ENCODE measurements around the gene MVD. TPM values are rescaled to one million over a fixed set of nuclear protein-coding genes. Genes with fewer than 3 reads are reported as not detected.

The MVD gene
- total and polyA plus RNA-seq, 2 of the 13 experiments (the other 11 are each of a cell fraction or from before 2014, with no cell fraction given): 28.1 to 187 TPM

DNA sequence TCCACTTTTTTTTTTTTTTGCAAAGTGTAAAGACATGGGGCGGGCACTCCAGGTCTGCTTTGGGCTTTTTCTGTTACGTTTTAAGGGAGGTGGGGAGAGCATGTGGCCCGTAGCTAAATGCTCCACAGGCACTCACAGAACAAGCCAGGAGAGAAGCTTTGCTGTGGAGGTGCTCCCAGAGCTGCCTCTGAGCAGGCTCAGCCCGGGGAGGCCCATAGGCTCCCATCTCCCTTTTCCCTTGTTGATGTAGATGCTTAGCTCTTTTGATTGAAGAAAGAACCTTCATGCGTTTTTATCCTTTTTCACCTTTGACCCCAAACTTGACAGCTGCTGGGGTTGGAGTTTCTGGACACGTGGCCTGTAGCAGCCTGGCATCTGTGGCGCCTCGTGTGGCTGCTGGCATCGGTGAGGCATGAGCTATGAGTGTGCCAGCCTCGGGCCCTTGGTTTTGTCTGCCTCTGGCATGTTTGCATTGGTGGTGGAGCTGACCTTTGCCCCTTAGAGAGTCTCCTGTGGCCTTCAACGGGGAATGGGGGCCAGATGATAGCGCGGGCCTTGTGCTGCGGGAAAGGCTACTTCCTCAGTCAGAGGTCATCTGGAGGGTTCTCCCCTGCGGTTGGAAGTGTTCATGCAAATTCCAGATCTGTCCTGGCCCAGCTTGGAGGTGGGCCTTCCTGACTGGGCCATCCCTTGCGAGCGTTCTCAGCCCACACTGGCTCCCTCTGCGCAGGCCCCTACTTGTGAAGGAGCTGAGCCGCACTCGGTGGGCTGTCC, 44.5 kb downstream of the MVD start (continued):
- TF ChIP-seq EP300 (IDR thresholded peaks at IDR 0.05; ENCODE audit: low read depth in 2 of 2, low read length in 2 of 2) (peak in 1 of 2 experiments; percentile 53; a peak in 1 of 4 replicates), EP300 (CRISPR knock-in tag; IDR thresholded peaks at IDR 0.05; ENCODE audit: borderline replicate concordance) (peak; percentile 20; the same call in 1 of the 2 replicates), CAMTA2 (CRISPR knock-in tag; IDR thresholded peaks at IDR 0.05; ENCODE audit: borderline replicate concordance) (0 out of 2 replicates have a peak, but pooled peaks have one; percentile 51), PHF5A (CRISPR knock-in tag; IDR thresholded peaks at IDR 0.05; ENCODE audit: low read depth, unreplicated experiment) (no peak), CBX5 (CRISPR knock-in tag; IDR thresholded peaks at IDR 0.05; ENCODE audit: borderline replicate concordance) (no peak), MXI1 (IDR thresholded peaks at IDR 0.05; ENCODE audit: borderline replicate concordance, low read depth, low read length) (peak; percentile 86; the same call in 1 of the 3 replicates), KMT2A (CRISPR knock-in tag; IDR thresholded peaks at IDR 0.05) (0 out of 2 replicates have a peak, but pooled peaks have one; percentile 33), ZNF577 (CRISPR knock-in tag; IDR thresholded peaks at IDR 0.05; ENCODE audit: borderline replicate concordance, low read depth) (no peak), TOPORS (CRISPR knock-in tag; IDR thresholded peaks at IDR 0.05) (peak; percentile 81; the same call in 1 of the 2 replicates), ZBED4 (CRISPR knock-in tag; IDR thresholded peaks at IDR 0.05; ENCODE audit: borderline replicate concordance) (peak; percentile 53; the same call in 1 of the 2 replicates)
- TF ChIP-seq, protein P1, sequence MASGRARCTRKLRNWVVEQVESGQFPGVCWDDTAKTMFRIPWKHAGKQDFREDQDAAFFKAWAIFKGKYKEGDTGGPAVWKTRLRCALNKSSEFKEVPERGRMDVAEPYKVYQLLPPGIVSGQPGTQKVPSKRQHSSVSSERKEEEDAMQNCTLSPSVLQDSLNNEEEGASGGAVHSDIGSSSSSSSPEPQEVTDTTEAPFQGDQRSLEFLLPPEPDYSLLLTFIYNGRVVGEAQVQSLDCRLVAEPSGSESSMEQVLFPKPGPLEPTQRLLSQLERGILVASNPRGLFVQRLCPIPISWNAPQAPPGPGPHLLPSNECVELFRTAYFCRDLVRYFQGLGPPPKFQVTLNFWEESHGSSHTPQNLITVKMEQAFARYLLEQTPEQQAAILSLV (CRISPR knock-in tag; IDR thresholded peaks at IDR 0.05; ENCODE audit: borderline replicate concordance): 0 out of 2 replicates have a peak, but pooled peaks have one; percentile 57
- TF ChIP-seq, protein P2, sequence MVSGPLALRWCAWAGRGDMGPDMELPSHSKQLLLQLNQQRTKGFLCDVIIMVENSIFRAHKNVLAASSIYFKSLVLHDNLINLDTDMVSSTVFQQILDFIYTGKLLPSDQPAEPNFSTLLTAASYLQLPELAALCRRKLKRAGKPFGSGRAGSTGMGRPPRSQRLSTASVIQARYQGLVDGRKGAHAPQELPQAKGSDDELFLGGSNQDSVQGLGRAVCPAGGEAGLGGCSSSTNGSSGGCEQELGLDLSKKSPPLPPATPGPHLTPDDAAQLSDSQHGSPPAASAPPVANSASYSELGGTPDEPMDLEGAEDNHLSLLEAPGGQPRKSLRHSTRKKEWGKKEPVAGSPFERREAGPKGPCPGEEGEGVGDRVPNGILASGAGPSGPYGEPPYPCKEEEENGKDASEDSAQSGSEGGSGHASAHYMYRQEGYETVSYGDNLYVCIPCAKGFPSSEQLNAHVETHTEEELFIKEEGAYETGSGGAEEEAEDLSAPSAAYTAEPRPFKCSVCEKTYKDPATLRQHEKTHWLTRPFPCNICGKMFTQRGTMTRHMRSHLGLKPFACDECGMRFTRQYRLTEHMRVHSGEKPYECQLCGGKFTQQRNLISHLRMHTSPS (CRISPR knock-in tag; IDR thresholded peaks at IDR 0.05; ENCODE audit: low read depth): peak; percentile 100
- TF ChIP-seq, protein P3, sequence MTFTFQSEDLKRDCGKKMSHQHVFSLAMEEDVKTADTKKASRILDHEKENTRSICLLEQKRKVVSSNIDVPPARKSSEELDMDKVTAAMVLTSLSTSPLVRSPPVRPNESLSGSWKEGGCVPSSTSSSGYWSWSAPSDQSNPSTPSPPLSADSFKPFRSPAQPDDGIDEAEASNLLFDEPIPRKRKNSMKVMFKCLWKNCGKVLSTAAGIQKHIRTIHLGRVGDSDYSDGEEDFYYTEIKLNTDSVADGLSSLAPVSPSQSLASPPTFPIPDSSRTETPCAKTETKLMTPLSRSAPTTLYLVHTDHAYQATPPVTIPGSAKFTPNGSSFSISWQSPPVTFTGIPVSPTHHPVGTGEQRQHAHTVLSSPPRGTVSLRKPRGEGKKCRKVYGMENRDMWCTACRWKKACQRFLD (CRISPR knock-in tag; IDR thresholded peaks at IDR 0.05; ENCODE audit: borderline replicate concordance): 0 out of 2 replicates have a peak, but pooled peaks have one; percentile 50
- TF ChIP-seq, protein P4, sequence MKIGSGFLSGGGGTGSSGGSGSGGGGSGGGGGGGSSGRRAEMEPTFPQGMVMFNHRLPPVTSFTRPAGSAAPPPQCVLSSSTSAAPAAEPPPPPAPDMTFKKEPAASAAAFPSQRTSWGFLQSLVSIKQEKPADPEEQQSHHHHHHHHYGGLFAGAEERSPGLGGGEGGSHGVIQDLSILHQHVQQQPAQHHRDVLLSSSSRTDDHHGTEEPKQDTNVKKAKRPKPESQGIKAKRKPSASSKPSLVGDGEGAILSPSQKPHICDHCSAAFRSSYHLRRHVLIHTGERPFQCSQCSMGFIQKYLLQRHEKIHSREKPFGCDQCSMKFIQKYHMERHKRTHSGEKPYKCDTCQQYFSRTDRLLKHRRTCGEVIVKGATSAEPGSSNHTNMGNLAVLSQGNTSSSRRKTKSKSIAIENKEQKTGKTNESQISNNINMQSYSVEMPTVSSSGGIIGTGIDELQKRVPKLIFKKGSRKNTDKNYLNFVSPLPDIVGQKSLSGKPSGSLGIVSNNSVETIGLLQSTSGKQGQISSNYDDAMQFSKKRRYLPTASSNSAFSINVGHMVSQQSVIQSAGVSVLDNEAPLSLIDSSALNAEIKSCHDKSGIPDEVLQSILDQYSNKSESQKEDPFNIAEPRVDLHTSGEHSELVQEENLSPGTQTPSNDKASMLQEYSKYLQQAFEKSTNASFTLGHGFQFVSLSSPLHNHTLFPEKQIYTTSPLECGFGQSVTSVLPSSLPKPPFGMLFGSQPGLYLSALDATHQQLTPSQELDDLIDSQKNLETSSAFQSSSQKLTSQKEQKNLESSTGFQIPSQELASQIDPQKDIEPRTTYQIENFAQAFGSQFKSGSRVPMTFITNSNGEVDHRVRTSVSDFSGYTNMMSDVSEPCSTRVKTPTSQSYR (CRISPR knock-in tag; IDR thresholded peaks at IDR 0.05; ENCODE audit: borderline replicate concordance): peak; percentile 61; the same call in 1 of the 2 replicates

Data from HepG2 (cell line).